HEK293 (cell line): ENCODE measurements around the gene WDR55.

Source experiments
- CTCF ChIA-PET: fragments of 350-600 bp; formaldehyde crosslinking; extraction: SDS; loops from one replicate; lab custom pipeline; 2021; ENCODE audit warnings: antibody characterized with exemption; lab: Yijun Ruan, JAX
- POLR2A ChIA-PET: fragments of 300-600 bp; formaldehyde crosslinking; extraction: SDS; loops from one replicate; lab custom pipeline; 2020; ENCODE audit warnings: antibody characterized with exemption, inconsistent platforms; lab: Yijun Ruan, JAX
- H3K27ac ChIP-seq: fragments of 200-500 bp; sonication (Bioruptor generic); 2 replicates; pipeline ENCODE4 v1.5.1; 2014; ENCODE audit warnings: low read depth, low read length, control low read depth, inconsistent platforms; ENCODE audit errors: extremely low read depth
- H3K36me3 ChIP-seq, 2 experiments: fragments of 200-500 bp in 1 of 2; sonication (Bioruptor generic) in 1 of 2; 1 replicate in 1 of 2; 2 replicates in 1 of 2; pipeline ENCODE4 v1.5.1; 2014 to 2017; ENCODE audit warnings: inconsistent platforms in 2 of 2, low read length in 2 of 2; ENCODE audit not compliant: control insufficient read depth in 2 of 2, insufficient read depth in 1 of 2
- H3K4me1 ChIP-seq: fragments of 200-500 bp; sonication (Bioruptor generic); 2 replicates; pipeline ENCODE4 v1.5.1; 2014; ENCODE audit warnings: mild to moderate bottlenecking, low read length, inconsistent platforms; ENCODE audit not compliant: control insufficient read depth, insufficient read depth
- H3K4me3 ChIP-seq: 2 replicates; pipeline ENCODE4 v1.5.1; 2011; ENCODE audit warnings: low read depth, mild to moderate bottlenecking, control low read depth, low read length, moderate library complexity
- H3K9me3 ChIP-seq: fragments of 200-500 bp; sonication (Bioruptor generic); 2 replicates; pipeline ENCODE4 v1.5.1; 2014; ENCODE audit warnings: low read depth, low read length, inconsistent platforms; ENCODE audit not compliant: control insufficient read depth, insufficient read depth
- BCL11B ChIP-seq: fragments of 450-650 bp; formaldehyde crosslinking; IDR thresholded peaks from 2 replicates; pipeline ENCODE4 v1.5.1; 2016; ENCODE audit warnings: low read depth, missing biosample characterization, missing genetic modification characterization
- GLIS1 ChIP-seq: fragments of 450-650 bp; formaldehyde crosslinking; IDR thresholded peaks from 2 replicates; pipeline ENCODE4 v1.5.1; 2016; ENCODE audit warnings: missing biosample characterization, missing genetic modification characterization
- SCRT2 ChIP-seq: fragments of 450-650 bp; formaldehyde crosslinking; IDR thresholded peaks from 2 replicates; pipeline ENCODE4 v1.5.1; 2016; ENCODE audit warnings: missing biosample characterization, missing genetic modification characterization
- SETDB1 ChIP-seq: IDR thresholded peaks from one replicate; pipeline ENCODE4 v1.6.1; 2017; ENCODE audit warnings: mild to moderate bottlenecking, low read length, moderate library complexity, mixed read lengths; ENCODE audit not compliant: insufficient read length
- TRIM28 ChIP-seq: IDR thresholded peaks from 2 replicates; pipeline ENCODE4 v1.6.1; 2011; ENCODE audit warnings: low read length, control low read depth, borderline replicate concordance
- ZNF169 ChIP-seq: fragments of 450-650 bp; formaldehyde crosslinking; IDR thresholded peaks from 2 replicates; pipeline ENCODE4 v1.5.1; 2016; ENCODE audit warnings: missing biosample characterization, missing genetic modification characterization
- ZNF214 ChIP-seq: fragments of 450-650 bp; formaldehyde crosslinking; IDR thresholded peaks from 2 replicates; pipeline ENCODE4 v1.5.1; 2017; ENCODE audit warnings: missing biosample characterization, mild to moderate bottlenecking, missing genetic modification characterization, borderline replicate concordance
- ZNF239 ChIP-seq: fragments of 450-650 bp; formaldehyde crosslinking; IDR thresholded peaks from 2 replicates; pipeline ENCODE4 v1.5.1; 2016; ENCODE audit warnings: missing biosample characterization, missing genetic modification characterization
- ZNF274 ChIP-seq, 2 experiments: fragments of 200-500 bp in 1 of 2; fragments of 450-650 bp in 1 of 2; sonication (Bioruptor generic) in 1 of 2; formaldehyde crosslinking in 1 of 2; IDR thresholded peaks; 2 replicates each; pipeline versions ENCODE4 v1.5.1 to v1.6.1; 2014 to 2016; ENCODE audit warnings: borderline replicate concordance in 1 of 2, inconsistent platforms in 1 of 2, low read length in 1 of 2, missing biosample characterization in 1 of 2, missing genetic modification characterization in 1 of 2
- ZNF292 ChIP-seq: fragments of 450-650 bp; formaldehyde crosslinking; IDR thresholded peaks from 2 replicates; pipeline ENCODE4 v1.5.1; 2016; ENCODE audit warnings: low read depth, missing biosample characterization, missing genetic modification characterization, borderline replicate concordance
- ZNF335 ChIP-seq: fragments of 450-650 bp; formaldehyde crosslinking; conservative IDR thresholded peaks from 2 replicates; pipeline ENCODE4 v1.5.1; 2016; ENCODE audit warnings: missing biosample characterization, missing genetic modification characterization
- ZNF341 ChIP-seq: fragments of 450-650 bp; formaldehyde crosslinking; IDR thresholded peaks from 2 replicates; pipeline ENCODE4; 2016; ENCODE audit warnings: low read depth, missing biosample characterization, missing genetic modification characterization
- ZNF404 ChIP-seq: fragments of 450-650 bp; formaldehyde crosslinking; IDR thresholded peaks from 2 replicates; pipeline ENCODE4 v1.5.1; 2017; ENCODE audit warnings: missing biosample characterization, missing genetic modification characterization
- ZNF426 ChIP-seq: fragments of 450-650 bp; formaldehyde crosslinking; IDR thresholded peaks from 2 replicates; pipeline ENCODE4 v1.5.1; 2017; ENCODE audit warnings: missing biosample characterization, missing genetic modification characterization, mild to moderate bottlenecking, inconsistent platforms, moderate library complexity
- ZNF514 ChIP-seq: fragments of 450-650 bp; formaldehyde crosslinking; IDR thresholded peaks from 2 replicates; pipeline ENCODE4 v1.5.1; 2016; ENCODE audit warnings: missing biosample characterization, missing genetic modification characterization
- ZNF560 ChIP-seq: fragments of 450-650 bp; formaldehyde crosslinking; IDR thresholded peaks from 2 replicates; pipeline ENCODE4 v1.5.1; 2017; ENCODE audit warnings: missing biosample characterization, missing genetic modification characterization, borderline replicate concordance
- ZNF701 ChIP-seq: fragments of 450-650 bp; formaldehyde crosslinking; IDR thresholded peaks from 2 replicates; pipeline ENCODE4 v1.5.1; 2016; ENCODE audit warnings: missing biosample characterization, missing genetic modification characterization
- ZNF776 ChIP-seq: fragments of 450-650 bp; formaldehyde crosslinking; IDR thresholded peaks from 2 replicates; pipeline ENCODE4 v1.5.0; 2017; ENCODE audit warnings: missing biosample characterization, missing genetic modification characterization, borderline replicate concordance
- TF ChIP-seq, protein P1 (sequence below): fragments of 450-650 bp; formaldehyde crosslinking; IDR thresholded peaks from 2 replicates; pipeline ENCODE4 v1.5.1; 2016; ENCODE audit warnings: missing biosample characterization, missing genetic modification characterization
- TF ChIP-seq, protein P2 (sequence below): fragments of 450-650 bp; formaldehyde crosslinking; IDR thresholded peaks from 2 replicates; pipeline ENCODE4 v1.5.1; 2017; ENCODE audit warnings: missing biosample characterization, missing genetic modification characterization
- TF ChIP-seq, protein P3 (sequence below): fragments of 450-650 bp; formaldehyde crosslinking; IDR thresholded peaks from 2 replicates; pipeline ENCODE4 v1.5.1; 2017; ENCODE audit warnings: missing biosample characterization, missing genetic modification characterization

The WDR55 gene

DNA sequence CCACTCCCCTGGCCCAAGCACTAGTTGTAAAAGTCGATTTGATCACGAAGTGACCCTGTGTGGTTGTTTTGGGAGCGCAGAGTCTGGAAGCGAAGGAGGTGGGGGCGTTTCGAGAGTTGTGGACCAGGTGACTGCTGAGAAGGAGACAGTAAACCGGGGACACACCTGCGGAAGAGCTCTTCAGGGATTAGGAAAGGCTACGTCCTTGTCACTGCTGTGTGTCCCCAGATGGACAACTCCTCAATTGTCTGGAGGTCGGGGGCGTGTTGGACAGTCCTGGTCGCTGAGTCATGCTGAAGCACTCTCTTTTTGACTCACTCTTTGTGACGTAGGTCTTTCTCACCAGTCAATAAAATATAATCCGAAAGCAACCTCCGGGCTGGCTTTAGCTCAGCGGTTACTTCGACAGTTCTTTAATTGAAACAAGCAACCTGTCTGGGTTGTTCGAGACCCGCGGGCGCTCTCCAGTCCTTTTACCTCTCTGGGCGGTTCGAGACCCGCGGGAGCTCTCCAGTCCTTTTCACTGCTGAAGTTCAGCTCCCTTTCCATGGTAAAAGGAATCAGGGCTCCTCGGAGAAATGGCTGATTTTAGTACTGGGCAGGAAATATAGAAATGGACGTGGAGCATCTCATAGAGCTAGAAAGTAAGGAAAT, 46.3 kb downstream of the WDR55 start (continued):
- TF ChIP-seq, protein P1, sequence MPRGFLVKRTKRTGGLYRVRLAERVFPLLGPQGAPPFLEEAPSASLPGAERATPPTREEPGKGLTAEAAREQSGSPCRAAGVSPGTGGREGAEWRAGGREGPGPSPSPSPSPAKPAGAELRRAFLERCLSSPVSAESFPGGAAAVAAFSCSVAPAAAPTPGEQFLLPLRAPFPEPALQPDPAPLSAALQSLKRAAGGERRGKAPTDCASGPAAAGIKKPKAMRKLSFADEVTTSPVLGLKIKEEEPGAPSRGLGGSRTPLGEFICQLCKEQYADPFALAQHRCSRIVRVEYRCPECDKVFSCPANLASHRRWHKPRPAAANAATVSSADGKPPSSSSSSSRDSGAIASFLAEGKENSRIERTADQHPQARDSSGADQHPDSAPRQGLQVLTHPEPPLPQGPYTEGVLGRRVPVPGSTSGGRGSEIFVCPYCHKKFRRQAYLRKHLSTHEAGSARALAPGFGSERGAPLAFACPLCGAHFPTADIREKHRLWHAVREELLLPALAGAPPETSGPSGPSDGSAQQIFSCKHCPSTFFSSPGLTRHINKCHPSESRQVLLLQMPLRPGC (tag by site-specific recombination): peak; percentile 54; the same call in 1 of the 2 replicates
- TF ChIP-seq ZNF514 (no peak), ZNF426 (tag by site-specific recombination) (no peak), ZNF560 (tag by site-specific recombination) (no peak), ZNF214 (tag by site-specific recombination) (no peak), ZNF404 (tag by site-specific recombination) (no peak), ZNF169 (tag by site-specific recombination) (no peak), TRIM28 (peak; percentile 73; the same call in 1 of the 2 replicates), ZNF776 (tag by site-specific recombination) (no peak), ZNF341 (tag by site-specific recombination) (no peak), SCRT2 (tag by site-specific recombination) (0 out of 2 replicates have a peak, but pooled peaks have one; percentile 35), ZNF274 (IDR thresholded peaks at IDR 0.05; ENCODE audit: low read length) (no peak), ZNF274 (tag by site-specific recombination; IDR thresholded peaks at IDR 0.05; ENCODE audit: borderline replicate concordance) (no peak), ZNF292 (tag by site-specific recombination) (no peak), ZNF239 (tag by site-specific recombination) (no peak), SETDB1 (no peak), GLIS1 (tag by site-specific recombination) (peak; percentile 53), BCL11B (tag by site-specific recombination) (peak; percentile 37; the same call in 1 of the 2 replicates)
- TF ChIP-seq, protein P2, sequence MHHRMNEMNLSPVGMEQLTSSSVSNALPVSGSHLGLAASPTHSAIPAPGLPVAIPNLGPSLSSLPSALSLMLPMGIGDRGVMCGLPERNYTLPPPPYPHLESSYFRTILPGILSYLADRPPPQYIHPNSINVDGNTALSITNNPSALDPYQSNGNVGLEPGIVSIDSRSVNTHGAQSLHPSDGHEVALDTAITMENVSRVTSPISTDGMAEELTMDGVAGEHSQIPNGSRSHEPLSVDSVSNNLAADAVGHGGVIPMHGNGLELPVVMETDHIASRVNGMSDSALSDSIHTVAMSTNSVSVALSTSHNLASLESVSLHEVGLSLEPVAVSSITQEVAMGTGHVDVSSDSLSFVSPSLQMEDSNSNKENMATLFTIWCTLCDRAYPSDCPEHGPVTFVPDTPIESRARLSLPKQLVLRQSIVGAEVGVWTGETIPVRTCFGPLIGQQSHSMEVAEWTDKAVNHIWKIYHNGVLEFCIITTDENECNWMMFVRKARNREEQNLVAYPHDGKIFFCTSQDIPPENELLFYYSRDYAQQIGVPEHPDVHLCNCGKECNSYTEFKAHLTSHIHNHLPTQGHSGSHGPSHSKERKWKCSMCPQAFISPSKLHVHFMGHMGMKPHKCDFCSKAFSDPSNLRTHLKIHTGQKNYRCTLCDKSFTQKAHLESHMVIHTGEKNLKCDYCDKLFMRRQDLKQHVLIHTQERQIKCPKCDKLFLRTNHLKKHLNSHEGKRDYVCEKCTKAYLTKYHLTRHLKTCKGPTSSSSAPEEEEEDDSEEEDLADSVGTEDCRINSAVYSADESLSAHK (tag by site-specific recombination): no peak

DNA sequence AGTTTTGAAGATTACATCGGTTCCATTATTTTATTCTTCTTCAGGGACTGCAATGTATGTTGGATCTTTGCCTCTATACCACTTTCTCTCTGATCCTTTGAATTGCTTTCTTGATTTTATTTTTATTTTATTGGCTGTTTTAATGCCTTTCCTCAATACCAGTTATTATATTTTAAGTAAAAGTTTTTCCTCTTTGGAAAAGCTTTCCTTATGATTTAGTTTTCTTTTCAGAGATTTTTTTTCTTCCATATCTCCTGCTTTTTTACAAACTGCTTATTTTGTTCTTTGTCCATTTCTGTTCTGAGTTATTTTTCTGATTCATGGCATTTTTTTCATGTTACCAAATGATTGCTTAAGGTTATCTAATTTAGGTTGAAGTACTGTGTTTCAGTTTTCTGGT, 47.1 kb downstream of the WDR55 start:
- ChIA-PET CTCF (interaction anchor here (0.6 to 1.3 kb wide), 6 partner anchors 14 to 923 kb away, joined by 3 to 6 read pairs (median 3); no protein-coding TSS in a partner anchor), POLR2A (interaction anchor here (0.9 to 3.6 kb wide), 11 partner anchors 8 to 366 kb away, joined by 3 to 23 read pairs (median 6); partner anchors contain the start of genes ANKHD1, APBB3, HARS1 and HARS2)
- TF ChIP-seq ZNF335 (0 out of 2 replicates have a peak, but pooled peaks have one; percentile 28), ZNF701 (tag by site-specific recombination) (no peak)
- TF ChIP-seq, protein P3, sequence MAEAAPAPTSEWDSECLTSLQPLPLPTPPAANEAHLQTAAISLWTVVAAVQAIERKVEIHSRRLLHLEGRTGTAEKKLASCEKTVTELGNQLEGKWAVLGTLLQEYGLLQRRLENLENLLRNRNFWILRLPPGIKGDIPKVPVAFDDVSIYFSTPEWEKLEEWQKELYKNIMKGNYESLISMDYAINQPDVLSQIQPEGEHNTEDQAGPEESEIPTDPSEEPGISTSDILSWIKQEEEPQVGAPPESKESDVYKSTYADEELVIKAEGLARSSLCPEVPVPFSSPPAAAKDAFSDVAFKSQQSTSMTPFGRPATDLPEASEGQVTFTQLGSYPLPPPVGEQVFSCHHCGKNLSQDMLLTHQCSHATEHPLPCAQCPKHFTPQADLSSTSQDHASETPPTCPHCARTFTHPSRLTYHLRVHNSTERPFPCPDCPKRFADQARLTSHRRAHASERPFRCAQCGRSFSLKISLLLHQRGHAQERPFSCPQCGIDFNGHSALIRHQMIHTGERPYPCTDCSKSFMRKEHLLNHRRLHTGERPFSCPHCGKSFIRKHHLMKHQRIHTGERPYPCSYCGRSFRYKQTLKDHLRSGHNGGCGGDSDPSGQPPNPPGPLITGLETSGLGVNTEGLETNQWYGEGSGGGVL (tag by site-specific recombination): no peak
- H3K9me3 ChIP-seq: no peaks in the 10 kb centered on the region
- peaks cover 2 to 11% of the 10 kb centered on the region in 2 experiments; a peak in 2 of 3 replicates for H3K36me3 ChIP-seq
- no peak overlapping the region for H3K27ac ChIP-seq
- no peak overlapping the region for H3K4me3 ChIP-seq
- H3K4me1 ChIP-seq: no peaks in the 10 kb centered on the region
